Hippocampal formation (tissue), 2 donors: ENCODE data around the gene KRT72.
"Not testable (repeated sequence)": the region's sequence is repeated elsewhere in the genome, so short reads cannot be mapped to it uniquely, and the experiment has no call there.

Experiments
- DNase-seq, 2 donors: peaks; one replicate each; lab custom pipeline; 2025; lab: John Stamatoyannopoulos, UW

The KRT72 gene

GRCh38 chr12:52606581-52607218 lies 5.4 kb upstream of the KRT72 start:
- no peak for DNase-seq

GRCh38 chr12:52606096-52606495 lies 4.8 kb upstream of the KRT72 start:
- no peak for DNase-seq

- no peak for DNase-seq
Observed at GRCh38 chr12:52605542-52605941, 4.3 kb upstream of the KRT72 start.

- no peak for DNase-seq
Observed at GRCh38 chr12:52604859-52605258, 3.6 kb upstream of the KRT72 start.

- no peak for DNase-seq
Observed at GRCh38 chr12:52603314-52603713, 2.1 kb upstream of the KRT72 start.

- DNase-seq = no peak
Observed at GRCh38 chr12:52602552-52602951, 1.3 kb upstream of the KRT72 start.

- DNase-seq = no peak
Observed at GRCh38 chr12:52601671-52602070, 408 bp upstream of the KRT72 start.

GRCh38 chr12:52600475-52600874 lies 788 bp downstream of the KRT72 start:
- no peak for DNase-seq

- DNase-seq = no peak
Observed at GRCh38 chr12:52600071-52600470, 1.2 kb downstream of the KRT72 start.

GRCh38 chr12:52598966-52599365 lies 2.3 kb downstream of the KRT72 start:
- no peak for DNase-seq

- not testable (repeated sequence) for DNase-seq
Observed at GRCh38 chr12:52594237-52594636, 7.0 kb downstream of the KRT72 start.

GRCh38 chr12:52591521-52591920 lies 9.7 kb downstream of the KRT72 start:
- no peak for DNase-seq

- DNase-seq = no peak
Observed at GRCh38 chr12:52590021-52590420, 11.2 kb downstream of the KRT72 start.

- DNase-seq = no peak
Observed at GRCh38 chr12:52587563-52587962, 13.7 kb downstream of the KRT72 start.

- DNase-seq = no peak
Observed at GRCh38 chr12:52585946-52586345, 15.3 kb downstream of the KRT72 start.

- DNase-seq = no peak
Observed at GRCh38 chr12:52585066-52585465, 16.2 kb downstream of the KRT72 start.

- DNase-seq = no peak
Observed at GRCh38 chr12:52584156-52584682, 17.0 kb downstream of the KRT72 start.

GRCh38 chr12:52582971-52583456 lies 18.2 kb downstream of the KRT72 start:
- peak; percentile 25 to 41 for DNase-seq

- no peak for DNase-seq
Observed at GRCh38 chr12:52582486-52582885, 18.8 kb downstream of the KRT72 start.

- DNase-seq = no peak
Observed at GRCh38 chr12:52581481-52581880, 19.8 kb downstream of the KRT72 start.

- DNase-seq = no peak
Observed at GRCh38 chr12:52581066-52581465, 20.2 kb downstream of the KRT72 start.

GRCh38 chr12:52580496-52580895 lies 20.8 kb downstream of the KRT72 start:
- no peak for DNase-seq

- no peak for DNase-seq
Observed at GRCh38 chr12:52579468-52580465, 21.5 kb downstream of the KRT72 start.
